Left lung (tissue), 10 donors: ENCODE data around the gene HENMT1. TPM values are rescaled to one million over a fixed set of nuclear protein-coding genes. Genes with fewer than 3 reads are reported as not detected.
"Not testable (repeated sequence)": the region's sequence is repeated elsewhere in the genome, so short reads cannot be mapped to it uniquely, and the experiment has no call there.

Experiments used
- ATAC-seq: fragments of 200-7000 bp; cut with Tn5 transposase; one replicate; pipeline ENCODE4 v1.9.1; 2020; ENCODE audit warnings: moderate library complexity
- DNase-seq, 4 donors: peaks; one replicate each; pipeline ENCODE4 v3.0.0-alpha.2; 2013 to 2020
- H3K27ac ChIP-seq, 2 donors: fragments of 200-600 bp; sonication (generic) in 1 of 2; one replicate each; pipeline versions ENCODE4 v1.5.0 to v1.8.0; 2020 to 2021
- H3K27me3 ChIP-seq, 2 donors: fragments of 200-600 bp; sonication (generic) in 1 of 2; one replicate each; pipeline versions ENCODE4 v1.5.0 to v1.8.0; 2020 to 2021
- H3K36me3 ChIP-seq, 2 donors: fragments of 200-600 bp; sonication (generic) in 1 of 2; one replicate each; pipeline versions ENCODE4 v1.5.0 to v1.8.0; 2020 to 2021
- H3K4me1 ChIP-seq, 2 donors: fragments of 200-600 bp; one replicate each; pipeline ENCODE4 v1.8.0; 2021
- H3K4me3 ChIP-seq, 2 donors: fragments of 200-600 bp; sonication (generic) in 1 of 2; one replicate each; pipeline versions ENCODE4 v1.5.0 to v1.8.0; 2020 to 2021; ENCODE audit warnings: mild to moderate bottlenecking in 1 of 2
- H3K9me3 ChIP-seq, 2 donors: fragments of 200-600 bp; sonication (generic) in 1 of 2; one replicate each; pipeline versions ENCODE4 v1.5.0 to v1.8.0; 2020 to 2021
- intact Hi-C, 2 donors: fragments of 100-400 bp; cut with DNase I; formaldehyde crosslinking; loops; one replicate each; pipeline versions ENCODE4 v1.11.2 to v1.14.2; 2022
- polyA plus RNA-seq, 6 donors: library from polyadenylated mRNA; unstranded; fragments of 120-200 nt; gene quantifications; one replicate each; pipeline ENCODE4 v1.2.1, GENCODE V29; 2013; ENCODE audit not compliant: insufficient read length in 6 of 6
- total RNA-seq, 2 donors: library from RNA; stranded (reverse); fragmentation: NEBNext Ultra II Directional; extraction: Animal tissue kit (Norgen Biotek cat#: 25700); gene quantifications; one replicate each; pipeline ENCODE4 v1.2.1, GENCODE V29; 2021
- TF ChIP-seq, protein P1 (sequence below), 2 donors: fragments of 200-600 bp; sonication (generic) in 1 of 2; IDR thresholded peaks; one replicate each; pipeline versions ENCODE4 v1.5.0 to v1.8.0; 2021; ENCODE audit warnings: antibody characterized with exemption in 2 of 2
- donor health status: DM: no; HTN: yes; CAD: no.
- donor health status: DM: no; HTN: no; CAD: no.

The HENMT1 gene
- total and polyA plus RNA-seq, 8 donors = 7.0 to 13.5 (median 10.8) TPM

DNA sequence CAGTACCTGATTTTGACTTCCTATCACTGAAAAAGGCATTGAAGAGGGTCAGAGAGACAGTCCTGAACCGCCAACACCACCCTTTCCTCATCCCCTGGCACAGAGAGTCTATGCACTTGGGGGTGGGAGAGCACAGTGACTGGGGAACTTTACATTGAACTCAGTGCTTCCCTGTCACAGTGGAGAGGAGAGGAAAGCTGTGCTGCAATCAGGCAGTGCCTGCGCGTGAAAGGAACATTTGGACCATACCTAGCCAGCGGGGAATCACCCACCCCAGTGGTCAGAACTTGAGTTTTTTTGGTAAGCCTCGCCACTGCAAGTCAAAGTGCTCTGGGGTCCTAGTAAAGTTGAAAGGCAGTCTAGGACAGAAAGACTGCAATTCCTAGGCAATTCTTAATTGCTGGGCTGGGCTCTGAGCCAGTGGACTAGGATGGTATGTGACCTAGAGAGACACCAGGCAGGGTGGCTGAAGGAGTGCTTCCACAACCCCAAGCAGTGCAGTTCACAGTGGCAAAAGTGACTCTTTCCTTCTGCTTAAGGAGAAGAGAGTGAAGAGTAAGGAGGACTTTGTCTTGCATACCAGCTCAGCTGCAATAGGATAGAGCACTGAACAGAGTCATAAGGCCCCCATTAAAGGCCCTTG is 9.4 kb upstream of the HENMT1 start:
- Histone ChIP-seq H3K4me3 (no peak overlapping the region), H3K27ac (no peak overlapping the region), H3K9me3 (no peaks in the 10 kb centered on the region), H3K27me3 (no peaks in the 10 kb centered on the region), H3K36me3 (no peaks in the 10 kb centered on the region), H3K4me1 (no peaks in the 10 kb centered on the region)
- intact Hi-C loops = no loop called here
- ATAC-seq (no peak), DNase-seq (no peak)
- TF ChIP-seq, protein P1, sequence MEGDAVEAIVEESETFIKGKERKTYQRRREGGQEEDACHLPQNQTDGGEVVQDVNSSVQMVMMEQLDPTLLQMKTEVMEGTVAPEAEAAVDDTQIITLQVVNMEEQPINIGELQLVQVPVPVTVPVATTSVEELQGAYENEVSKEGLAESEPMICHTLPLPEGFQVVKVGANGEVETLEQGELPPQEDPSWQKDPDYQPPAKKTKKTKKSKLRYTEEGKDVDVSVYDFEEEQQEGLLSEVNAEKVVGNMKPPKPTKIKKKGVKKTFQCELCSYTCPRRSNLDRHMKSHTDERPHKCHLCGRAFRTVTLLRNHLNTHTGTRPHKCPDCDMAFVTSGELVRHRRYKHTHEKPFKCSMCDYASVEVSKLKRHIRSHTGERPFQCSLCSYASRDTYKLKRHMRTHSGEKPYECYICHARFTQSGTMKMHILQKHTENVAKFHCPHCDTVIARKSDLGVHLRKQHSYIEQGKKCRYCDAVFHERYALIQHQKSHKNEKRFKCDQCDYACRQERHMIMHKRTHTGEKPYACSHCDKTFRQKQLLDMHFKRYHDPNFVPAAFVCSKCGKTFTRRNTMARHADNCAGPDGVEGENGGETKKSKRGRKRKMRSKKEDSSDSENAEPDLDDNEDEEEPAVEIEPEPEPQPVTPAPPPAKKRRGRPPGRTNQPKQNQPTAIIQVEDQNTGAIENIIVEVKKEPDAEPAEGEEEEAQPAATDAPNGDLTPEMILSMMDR (IDR thresholded peaks at IDR 0.05) = no peak

DNA sequence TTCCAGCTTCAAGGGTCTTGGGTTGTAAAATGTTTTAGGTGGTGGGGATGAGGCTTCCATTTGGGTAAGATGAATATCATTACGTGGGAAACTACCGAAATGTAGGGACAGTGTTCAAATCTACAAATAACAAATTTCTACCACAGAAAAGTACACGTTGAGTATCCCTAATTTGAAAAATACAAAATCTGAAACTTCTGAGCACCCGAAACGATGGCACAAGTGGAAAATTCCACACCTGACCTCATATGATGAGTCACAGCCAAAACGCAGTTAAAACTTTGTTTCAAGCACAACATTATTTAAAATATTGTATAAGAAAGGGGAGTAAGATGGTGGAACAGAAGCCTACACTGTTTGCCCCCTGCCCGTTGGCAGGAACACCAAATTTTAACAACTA is 8.8 kb upstream of the HENMT1 start:
- DNase-seq (no peak), ATAC-seq (no peak)
- no peaks in the 10 kb centered on the region for H3K27me3 ChIP-seq
- no peaks in the 10 kb centered on the region for H3K9me3 ChIP-seq
- intact Hi-C loops = no loop called here
- H3K27ac ChIP-seq = no peak overlapping the region
- H3K4me1 ChIP-seq = no peaks in the 10 kb centered on the region
- no peak overlapping the region for H3K4me3 ChIP-seq
- TF ChIP-seq, protein P1 (IDR thresholded peaks at IDR 0.05) = no peak
- H3K36me3 ChIP-seq = no peaks in the 10 kb centered on the region

DNA sequence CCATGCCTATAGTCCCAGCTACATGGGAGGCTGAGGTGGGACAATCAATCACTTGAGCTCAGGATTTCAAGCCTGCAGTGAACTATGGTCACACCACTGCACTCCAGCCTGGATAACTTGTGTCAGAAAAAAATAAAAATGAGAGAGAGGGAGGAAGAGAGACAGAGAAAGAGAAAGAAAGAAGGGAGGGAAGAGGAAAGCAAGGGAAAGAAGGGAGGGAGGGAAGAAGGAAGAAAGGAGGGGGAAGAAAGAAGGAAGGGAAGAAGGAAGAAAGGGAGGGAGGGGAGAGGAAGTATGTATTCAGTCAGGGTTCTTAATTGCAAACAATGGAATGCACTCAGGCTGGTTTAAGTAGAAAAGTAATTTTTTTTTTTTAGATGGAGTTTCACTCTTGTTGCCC is 7.9 kb upstream of the HENMT1 start:
- Histone ChIP-seq H3K4me3 (no peak overlapping the region), H3K36me3 (no peaks in the 10 kb centered on the region), H3K4me1 (no peaks in the 10 kb centered on the region), H3K9me3 (no peaks in the 10 kb centered on the region), H3K27me3 (no peaks in the 10 kb centered on the region), H3K27ac (no peak overlapping the region)
- TF ChIP-seq, protein P1 (IDR thresholded peaks at IDR 0.05) = no peak
- intact Hi-C loops = no loop called here
- no peak for DNase-seq
- ATAC-seq = no peak

DNA sequence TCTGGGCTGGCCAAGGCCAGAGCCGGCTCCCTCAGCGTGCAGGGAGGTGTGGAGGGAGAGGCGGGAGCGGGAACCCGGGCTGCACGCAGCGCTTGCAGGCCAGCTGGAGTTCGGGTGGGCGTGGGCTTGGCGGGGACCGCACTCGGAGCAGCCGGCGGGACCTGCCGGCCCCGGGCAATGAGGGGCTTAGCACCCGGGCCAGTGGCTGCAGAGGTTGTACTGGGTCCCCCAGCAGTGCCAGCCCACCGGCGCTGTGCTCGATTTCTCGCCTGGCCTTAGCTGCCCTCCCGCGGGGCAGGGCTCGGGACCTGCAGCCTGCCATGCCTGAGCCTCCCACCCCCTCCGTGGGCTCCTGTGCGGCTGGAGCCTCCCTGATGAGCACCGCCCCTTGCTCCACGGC is 6.5 kb upstream of the HENMT1 start:
- intact Hi-C loops, H3K4me3 ChIP-seq, H3K4me1 ChIP-seq, H3K27me3 ChIP-seq, H3K27ac ChIP-seq, H3K36me3 ChIP-seq, ATAC-seq, H3K9me3 ChIP-seq: not testable (repeated sequence)
- peak in 1 of 4 donors; percentile 69 for DNase-seq

DNA sequence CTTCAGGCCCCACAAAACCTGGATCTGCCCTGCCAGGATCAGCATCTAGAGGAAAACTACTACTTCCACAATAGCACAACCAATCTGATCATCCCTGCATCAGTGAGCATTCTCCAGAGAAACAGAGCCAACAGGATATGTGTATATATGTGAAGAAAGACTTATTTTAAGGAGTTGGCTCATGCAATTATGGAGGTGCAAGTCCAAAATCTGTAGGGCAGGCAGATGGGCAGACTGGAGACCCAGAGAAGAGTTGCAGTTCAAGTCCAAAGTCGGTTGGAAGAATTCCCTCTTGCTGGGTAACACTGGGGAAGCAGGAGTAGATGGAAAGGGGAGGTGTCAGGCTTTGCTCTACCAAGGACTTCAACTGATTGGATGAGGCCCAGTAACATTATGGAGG is 4.9 kb upstream of the HENMT1 start:
- no peak for ATAC-seq
- no peak for DNase-seq
- TF ChIP-seq, protein P1 (IDR thresholded peaks at IDR 0.05) = no peak
- H3K4me1 ChIP-seq = peaks cover 0 to 15% of the 10 kb centered on the region in 2 donors
- no peaks in the 10 kb centered on the region for H3K36me3 ChIP-seq
- intact Hi-C loops = no loop called here
- no peaks in the 10 kb centered on the region for H3K9me3 ChIP-seq
- H3K27me3 ChIP-seq = no peaks in the 10 kb centered on the region
- no peak overlapping the region for H3K27ac ChIP-seq
- no peak overlapping the region for H3K4me3 ChIP-seq

DNA sequence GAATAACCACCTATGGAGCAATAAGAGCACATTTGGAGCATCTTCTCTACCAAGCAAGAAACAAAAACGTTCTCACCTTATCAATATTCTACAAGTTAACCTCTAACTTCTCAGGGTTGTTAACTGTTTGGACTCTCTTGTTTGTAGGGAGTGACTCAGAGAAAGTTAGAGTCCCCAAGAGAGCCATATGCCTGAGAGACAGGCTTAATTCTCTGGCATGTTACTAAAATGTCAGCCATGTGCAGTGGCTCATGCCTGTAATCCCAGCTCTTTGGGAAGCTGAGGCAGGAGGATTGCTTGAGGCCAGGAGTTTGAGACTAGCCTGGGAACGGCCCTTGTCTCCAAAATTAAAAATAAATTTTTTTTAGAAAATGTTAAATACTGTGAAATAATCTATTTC is 4.2 kb upstream of the HENMT1 start:
- Histone ChIP-seq H3K4me1 (peaks cover 0 to 19% of the 10 kb centered on the region in 2 donors), H3K4me3 (no peak overlapping the region), H3K27ac (no peak overlapping the region), H3K36me3 (no peaks in the 10 kb centered on the region), H3K9me3 (no peaks in the 10 kb centered on the region), H3K27me3 (no peaks in the 10 kb centered on the region)
- no peak for ATAC-seq
- TF ChIP-seq, protein P1 (IDR thresholded peaks at IDR 0.05) = no peak
- intact Hi-C loops = no loop called here
- DNase-seq = no peak
